WERI-Rb-1 (cell line): ENCODE measurements around the gene ZNF483.
"Not testable (repeated sequence)": the region's sequence is repeated elsewhere in the genome, so short reads cannot be mapped to it uniquely, and the experiment has no call there.

Experiments
- DNase-seq: peaks from one replicate; pipeline ENCODE4 v3.0.0-alpha.2; 2020
- H3K27ac ChIP-seq: fragments of 250-450 bp; sonication (Bioruptor Pico); 2 replicates; pipeline ENCODE4 v1.5.1; 2020; ENCODE audit warnings: mild to moderate bottlenecking, moderate library complexity
- H3K27me3 ChIP-seq: fragments of 250-450 bp; sonication (Bioruptor Pico); 2 replicates; pipeline ENCODE4 v1.5.1; 2021; ENCODE audit warnings: mild to moderate bottlenecking, low read depth, moderate library complexity; ENCODE audit not compliant: insufficient read depth, severe bottlenecking
- H3K36me3 ChIP-seq: fragments of 250-450 bp; sonication (Bioruptor Pico); 2 replicates; pipeline ENCODE4 v1.5.1; 2020; ENCODE audit warnings: mild to moderate bottlenecking, moderate library complexity
- H3K4me3 ChIP-seq: 2 replicates; pipeline ENCODE4 v1.5.1; 2011; ENCODE audit warnings: low read depth, mild to moderate bottlenecking, control low read depth, low read length
- H3K9me3 ChIP-seq: fragments of 250-450 bp; sonication (Bioruptor Pico); 2 replicates; pipeline ENCODE4 v1.5.1; 2021; ENCODE audit warnings: mild to moderate bottlenecking, moderate library complexity; ENCODE audit not compliant: severe bottlenecking
- CTCF ChIP-seq: IDR thresholded peaks from 2 replicates; pipeline ENCODE4 v1.5.1; 2011; ENCODE audit warnings: low read depth, mild to moderate bottlenecking, control low read depth, inconsistent platforms, low read length

The ZNF483 gene

GRCh38 chr9:111529787-111530186 lies 4.8 kb downstream of the ZNF483 start:
- no peak for DNase-seq
- TF ChIP-seq CTCF = no peak
- Histone ChIP-seq H3K4me3 (no peak overlapping the region), H3K27ac (no peak overlapping the region), H3K27me3 (no peaks in the 10 kb centered on the region), H3K9me3 (peaks cover 5% of the 10 kb centered on the region), H3K36me3 (peaks cover 52% of the 10 kb centered on the region)

- peaks cover 17% of the 10 kb centered on the region for H3K9me3 ChIP-seq
- H3K36me3 ChIP-seq = peaks cover 69% of the 10 kb centered on the region
- H3K27ac ChIP-seq = no peak overlapping the region
These were observed 6.7 kb downstream of the ZNF483 start for GRCh38 chr9:111531716-111532115.

GRCh38 chr9:111533099-111533790 lies 8.3 kb downstream of the ZNF483 start:
- H3K27ac ChIP-seq = no peak overlapping the region
- peaks cover 28% of the 10 kb centered on the region for H3K9me3 ChIP-seq
- no peak overlapping the region for H3K4me3 ChIP-seq
- no peaks in the 10 kb centered on the region for H3K27me3 ChIP-seq
- H3K36me3 ChIP-seq = peaks cover 72% of the 10 kb centered on the region
- no peak for DNase-seq
- TF ChIP-seq CTCF = no peak

More at GRCh38 chr9:111531716-111532115, 6.7 kb downstream of the ZNF483 start:
- Histone ChIP-seq H3K4me3 (no peak overlapping the region), H3K27me3 (no peaks in the 10 kb centered on the region)
- no peak for DNase-seq
- no peak for TF ChIP-seq CTCF

- H3K9me3 ChIP-seq = peaks cover 60% of the 10 kb centered on the region
- no peaks in the 10 kb centered on the region for H3K27me3 ChIP-seq
- DNase-seq = no peak
- no peak overlapping the region for H3K4me3 ChIP-seq
- peaks cover 65% of the 10 kb centered on the region for H3K36me3 ChIP-seq
- TF ChIP-seq CTCF = no peak
- H3K27ac ChIP-seq = no peak overlapping the region
These were observed 17.7 kb downstream of the ZNF483 start for GRCh38 chr9:111542497-111543254.

GRCh38 chr9:111548623-111549022 lies 23.6 kb downstream of the ZNF483 start:
- H3K9me3 ChIP-seq = peaks cover 28% of the 10 kb centered on the region
- no peaks in the 10 kb centered on the region for H3K27me3 ChIP-seq
- DNase-seq = no peak
- no peak overlapping the region for H3K27ac ChIP-seq
- TF ChIP-seq CTCF = no peak
- no peak overlapping the region for H3K4me3 ChIP-seq
- peaks cover 35% of the 10 kb centered on the region for H3K36me3 ChIP-seq

GRCh38 chr9:111555425-111555824 lies 30.4 kb downstream of the ZNF483 start:
- H3K9me3 ChIP-seq, H3K27me3 ChIP-seq, DNase-seq, H3K4me3 ChIP-seq, H3K27ac ChIP-seq: not testable (repeated sequence)
- peaks cover 24% of the 10 kb centered on the region for H3K36me3 ChIP-seq
